Vagina (tissue), 2 donors: ENCODE results near the gene ADAMTS2.

Experiments
- POLR2A ChIP-seq, 2 donors: fragments of 450-650 bp; IDR thresholded peaks; one replicate each; pipeline ENCODE4 v1.6.1; 2017; ENCODE audit warnings: antibody characterized with exemption in 2 of 2, mild to moderate bottlenecking in 2 of 2, moderate library complexity in 2 of 2
- POLR2AphosphoS5 ChIP-seq, 2 donors: sonication (generic); formaldehyde crosslinking; IDR thresholded peaks; one replicate each; pipeline ENCODE4 v1.9.0; 2017; ENCODE audit warnings: antibody characterized with exemption in 2 of 2, mild to moderate bottlenecking in 2 of 2, low read depth in 1 of 2; ENCODE audit not compliant: insufficient read depth in 1 of 2
- TF ChIP-seq, protein P1 (sequence below), 3 experiments: fragments of 450-650 bp in 2 of 3; fragments of 200-600 bp in 1 of 3; sonication (generic) in 1 of 3; IDR thresholded peaks; one replicate each; pipeline ENCODE4 v1.5.1; 2017 to 2019; ENCODE audit warnings: antibody characterized with exemption in 3 of 3, mild to moderate bottlenecking in 2 of 3, moderate library complexity in 2 of 3

DNA sequence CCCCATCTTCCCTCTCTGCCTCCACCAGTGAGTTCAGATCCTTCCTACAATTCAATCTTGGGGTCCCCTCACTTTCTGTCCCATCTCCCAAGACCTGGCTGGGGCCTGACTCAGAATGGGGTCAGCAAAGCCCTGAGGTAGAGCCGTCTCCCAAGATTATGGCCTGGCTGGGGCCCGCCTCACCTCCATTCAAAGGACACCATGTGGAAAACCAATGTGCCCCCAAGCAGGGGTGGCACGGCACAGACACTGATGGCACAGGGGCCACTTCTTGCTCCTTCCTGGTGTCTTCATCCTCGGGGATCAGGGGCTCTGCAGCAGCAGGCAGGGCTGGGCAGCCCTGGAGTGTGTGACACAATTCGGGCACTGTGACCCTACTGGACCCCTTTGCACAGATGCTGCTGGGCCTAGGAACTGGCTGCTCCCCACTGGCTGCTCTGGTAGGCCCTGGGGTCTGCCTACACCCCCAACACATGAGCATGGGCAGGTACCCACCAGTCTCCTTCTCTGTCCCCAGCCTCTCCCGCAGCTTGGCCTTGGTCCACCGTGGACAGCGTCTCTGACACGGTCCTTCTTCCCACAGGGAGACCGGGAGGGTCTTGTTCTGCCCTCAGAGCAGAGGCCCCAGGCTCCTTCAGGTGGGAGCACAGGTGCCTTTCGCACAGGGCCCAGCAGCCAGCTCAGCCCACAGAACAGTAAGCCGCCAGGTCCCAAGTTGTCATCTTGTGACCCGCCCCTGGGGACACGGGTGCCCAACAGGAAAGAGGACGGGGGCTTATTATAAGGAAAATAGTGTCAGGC lies 89.5 kb downstream of the ADAMTS2 start:
- TF ChIP-seq, protein P1, sequence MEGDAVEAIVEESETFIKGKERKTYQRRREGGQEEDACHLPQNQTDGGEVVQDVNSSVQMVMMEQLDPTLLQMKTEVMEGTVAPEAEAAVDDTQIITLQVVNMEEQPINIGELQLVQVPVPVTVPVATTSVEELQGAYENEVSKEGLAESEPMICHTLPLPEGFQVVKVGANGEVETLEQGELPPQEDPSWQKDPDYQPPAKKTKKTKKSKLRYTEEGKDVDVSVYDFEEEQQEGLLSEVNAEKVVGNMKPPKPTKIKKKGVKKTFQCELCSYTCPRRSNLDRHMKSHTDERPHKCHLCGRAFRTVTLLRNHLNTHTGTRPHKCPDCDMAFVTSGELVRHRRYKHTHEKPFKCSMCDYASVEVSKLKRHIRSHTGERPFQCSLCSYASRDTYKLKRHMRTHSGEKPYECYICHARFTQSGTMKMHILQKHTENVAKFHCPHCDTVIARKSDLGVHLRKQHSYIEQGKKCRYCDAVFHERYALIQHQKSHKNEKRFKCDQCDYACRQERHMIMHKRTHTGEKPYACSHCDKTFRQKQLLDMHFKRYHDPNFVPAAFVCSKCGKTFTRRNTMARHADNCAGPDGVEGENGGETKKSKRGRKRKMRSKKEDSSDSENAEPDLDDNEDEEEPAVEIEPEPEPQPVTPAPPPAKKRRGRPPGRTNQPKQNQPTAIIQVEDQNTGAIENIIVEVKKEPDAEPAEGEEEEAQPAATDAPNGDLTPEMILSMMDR (IDR thresholded peaks at IDR 0.05): no peak
- TF ChIP-seq POLR2A (IDR thresholded peaks at IDR 0.05): no peak
- TF ChIP-seq POLR2AphosphoS5 (IDR thresholded peaks at IDR 0.05; ENCODE audit: insufficient read depth in 1 of 2, low read depth in 1 of 2): no peak
